Thymus (tissue), 11 donors: Measurements from ENCODE around the gene NPC2. TPM values are rescaled to one million over a fixed set of nuclear protein-coding genes. Genes with fewer than 3 reads are reported as not detected.

Experiments
- DNase-seq, 9 donors: peaks; one replicate each; pipeline ENCODE4 v3.0.0-alpha.2; 2013; ENCODE audit warnings: low spot score in 9 of 9, low read depth in 6 of 9, missing footprints in 1 of 9
- H3K27ac ChIP-seq, 2 donors: one replicate each; pipeline ENCODE4 v1.5.1; 2013; ENCODE audit warnings: control low read depth in 1 of 2, low read depth in 1 of 2, low read length in 1 of 2, mild to moderate bottlenecking in 1 of 2, moderate library complexity in 1 of 2
- H3K27me3 ChIP-seq, 2 donors: one replicate each; pipeline ENCODE4 v1.5.1; 2013; ENCODE audit warnings: low read length in 1 of 2; ENCODE audit not compliant: control insufficient read depth in 2 of 2, insufficient read depth in 1 of 2
- H3K36me3 ChIP-seq, 2 donors: one replicate each; pipeline ENCODE4 v1.5.1; 2013; ENCODE audit warnings: low read length in 1 of 2, mild to moderate bottlenecking in 1 of 2, moderate library complexity in 1 of 2; ENCODE audit not compliant: control insufficient read depth in 2 of 2, insufficient read depth in 2 of 2
- H3K4me1 ChIP-seq, 2 donors: one replicate each; pipeline ENCODE4 v1.5.1; 2013; ENCODE audit warnings: low read length in 2 of 2; ENCODE audit not compliant: control insufficient read depth in 2 of 2, insufficient read depth in 2 of 2
- H3K4me3 ChIP-seq, 2 donors: one replicate each; pipeline ENCODE4 v1.5.1; 2013; ENCODE audit warnings: low read length in 2 of 2, control low read depth in 1 of 2, mild to moderate bottlenecking in 1 of 2
- H3K9me3 ChIP-seq, 2 donors: one replicate each; pipeline ENCODE4 v1.5.1; 2013; ENCODE audit warnings: low read length in 1 of 2, mild to moderate bottlenecking in 1 of 2; ENCODE audit not compliant: control insufficient read depth in 2 of 2, insufficient read depth in 1 of 2
- WGBS: extraction: QIAGEN DNeasy Blood & Tissue Kit; methylation state at CpG from one replicate; pipeline ENCODE4 v1.1.7; 2013; 5-methylcytosine and 5-hydroxymethylcytosine counted together
- polyA plus RNA-seq: library from polyadenylated mRNA; stranded (reverse); fragments of 200-250 nt; gene quantifications from one replicate; pipeline ENCODE4 v1.2.3, GENCODE V29; 2013
- total RNA-seq: library from RNA; stranded (reverse); fragments of 120-200 nt; gene quantifications from one replicate; pipeline ENCODE4 v1.2.4, GENCODE V29; 2013
- donor health status: healthy.

Gene NPC2
- total and polyA plus RNA-seq, 2 donors = 89.8 to 260 TPM

DNA sequence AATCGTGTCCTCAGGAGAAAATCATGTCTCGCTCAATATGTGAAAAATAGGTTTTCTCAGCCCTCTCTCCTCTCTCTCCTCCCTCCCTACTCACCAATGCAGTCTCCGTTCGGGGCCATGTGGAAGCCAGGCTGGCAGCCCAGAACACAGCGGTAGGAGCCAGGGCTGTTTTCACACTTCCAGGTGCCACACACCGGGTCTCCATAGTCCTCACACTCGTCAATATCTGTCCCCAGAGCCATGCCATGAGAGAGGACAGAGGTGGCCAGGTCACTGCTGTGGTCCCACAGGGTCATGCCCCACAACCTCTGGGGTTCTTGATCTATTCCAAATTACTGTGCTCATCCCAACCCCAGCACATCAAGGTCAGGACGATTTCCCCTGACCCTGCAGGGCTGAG is 14.0 kb upstream of the NPC2 start:
- 96% methylated on average over 8 of the region's 8 CpGs for WGBS
- Histone ChIP-seq H3K9me3 (no peaks in the 10 kb centered on the region), H3K4me3 (no peak overlapping the region), H3K27ac (no peak overlapping the region), H3K36me3 (no peaks in the 10 kb centered on the region), H3K27me3 (peaks cover 0 to 2% of the 10 kb centered on the region in 2 donors), H3K4me1 (peaks cover 0 to 11% of the 10 kb centered on the region in 2 donors)
- DNase-seq = no peak

DNA sequence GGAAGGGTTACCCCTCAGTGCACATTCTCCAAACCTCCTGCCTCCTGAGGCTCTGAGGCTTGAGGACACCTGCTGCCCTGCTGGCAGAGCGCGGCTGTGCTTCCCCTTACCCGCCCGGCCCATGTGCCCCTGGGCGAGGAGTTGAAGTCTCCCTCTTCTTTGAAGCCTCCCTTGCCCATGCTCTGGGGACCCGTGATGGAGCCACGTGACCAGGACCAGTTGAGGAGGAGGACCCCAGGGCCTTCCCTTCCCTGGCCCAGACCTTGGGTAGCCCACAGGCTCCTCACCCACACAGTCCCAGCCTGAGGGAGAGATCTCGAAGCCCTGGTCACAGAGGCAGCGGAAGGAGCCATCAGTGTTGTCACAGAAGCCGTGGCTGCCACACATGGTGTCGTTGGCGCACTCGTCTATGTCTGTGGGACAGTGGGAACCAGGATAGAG is 13.3 kb upstream of the NPC2 start:
- Histone ChIP-seq H3K36me3 (no peaks in the 10 kb centered on the region), H3K4me3 (no peak overlapping the region), H3K4me1 (peaks cover 0 to 11% of the 10 kb centered on the region in 2 donors), H3K27ac (no peak overlapping the region), H3K9me3 (no peaks in the 10 kb centered on the region), H3K27me3 (peaks cover 0 to 2% of the 10 kb centered on the region in 2 donors)
- WGBS = 59% methylated on average over 13 of the region's 13 CpGs
- DNase-seq = peak in 1 of 9 donors; percentile 18

DNA sequence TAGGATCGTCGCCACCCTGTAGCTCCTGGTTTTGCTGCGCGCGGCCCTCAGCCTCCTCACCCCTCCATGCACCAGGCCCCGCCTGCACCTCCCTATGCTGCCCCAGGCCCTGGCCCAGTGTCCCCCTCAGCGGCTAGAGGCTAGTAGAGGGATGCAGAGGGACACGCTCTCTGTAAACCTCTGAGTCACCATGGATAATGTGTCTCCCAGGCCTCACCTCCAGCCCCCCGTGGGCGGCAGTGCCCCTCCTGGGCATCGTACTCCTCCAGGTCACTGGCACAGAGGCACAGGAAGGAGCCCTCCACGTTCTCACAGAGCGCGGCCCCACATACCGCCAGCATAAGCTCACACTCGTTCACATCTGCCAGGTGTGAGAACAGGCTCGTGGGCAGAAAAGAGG is 12.7 kb upstream of the NPC2 start:
- no peaks in the 10 kb centered on the region for H3K36me3 ChIP-seq
- no peak overlapping the region for H3K4me3 ChIP-seq
- peaks cover 0 to 11% of the 10 kb centered on the region in 2 donors for H3K4me1 ChIP-seq
- H3K9me3 ChIP-seq = no peaks in the 10 kb centered on the region
- peaks cover 0 to 2% of the 10 kb centered on the region in 2 donors for H3K27me3 ChIP-seq
- DNase-seq = peak in 1 of 9 donors; percentile 35
- H3K27ac ChIP-seq = no peak overlapping the region
- 55% methylated on average over 17 of the region's 17 CpGs for WGBS

DNA sequence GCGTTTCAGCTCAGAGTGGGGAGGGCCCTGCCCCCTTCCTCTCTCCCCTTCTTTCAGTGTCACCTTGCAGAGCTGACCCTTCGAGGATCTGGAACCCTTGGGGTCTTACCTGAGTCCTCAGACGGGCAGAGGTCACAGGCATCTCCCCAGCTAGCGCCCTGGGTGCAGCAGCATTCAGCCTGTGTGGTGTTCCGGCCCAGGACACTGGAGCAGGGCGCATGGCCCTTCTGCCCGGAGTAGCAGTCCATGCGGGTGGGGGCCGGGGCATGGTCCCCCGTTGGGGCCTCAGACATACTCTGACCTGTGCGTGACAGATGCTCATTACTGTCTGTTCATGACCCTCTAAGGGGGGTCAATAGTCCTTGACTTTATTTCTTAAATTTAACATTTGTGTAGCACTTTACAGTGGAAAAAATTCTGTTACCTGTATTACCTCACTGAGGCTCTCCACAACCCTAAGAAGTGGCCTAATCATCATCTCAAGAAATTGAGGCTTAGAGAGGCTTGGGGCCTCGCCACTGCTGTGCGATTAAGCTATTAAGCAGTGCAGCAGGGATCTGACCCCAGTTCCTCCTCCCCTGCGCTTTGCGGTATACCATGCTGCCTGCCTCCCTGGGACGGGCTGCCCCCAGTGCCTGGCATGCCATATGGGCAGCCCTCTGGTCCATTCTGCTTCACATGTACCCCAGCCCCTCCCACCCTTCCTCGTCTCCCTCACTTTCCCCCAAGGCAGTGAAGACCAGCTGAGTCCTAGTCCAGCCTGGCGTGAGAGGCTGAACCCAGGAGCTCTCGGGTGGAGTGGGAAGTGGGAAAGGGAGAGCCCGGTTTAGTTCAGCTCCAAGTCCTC is 12.0 kb upstream of the NPC2 start:
- H3K36me3 ChIP-seq = no peaks in the 10 kb centered on the region
- H3K9me3 ChIP-seq = no peaks in the 10 kb centered on the region
- no peak overlapping the region for H3K27ac ChIP-seq
- WGBS = 98% methylated on average over 20 of the region's 20 CpGs
- peaks cover 0 to 11% of the 10 kb centered on the region in 2 donors for H3K4me1 ChIP-seq
- no peak for DNase-seq
- H3K27me3 ChIP-seq = peaks cover 0 to 2% of the 10 kb centered on the region in 2 donors
- H3K4me3 ChIP-seq = no peak overlapping the region

DNA sequence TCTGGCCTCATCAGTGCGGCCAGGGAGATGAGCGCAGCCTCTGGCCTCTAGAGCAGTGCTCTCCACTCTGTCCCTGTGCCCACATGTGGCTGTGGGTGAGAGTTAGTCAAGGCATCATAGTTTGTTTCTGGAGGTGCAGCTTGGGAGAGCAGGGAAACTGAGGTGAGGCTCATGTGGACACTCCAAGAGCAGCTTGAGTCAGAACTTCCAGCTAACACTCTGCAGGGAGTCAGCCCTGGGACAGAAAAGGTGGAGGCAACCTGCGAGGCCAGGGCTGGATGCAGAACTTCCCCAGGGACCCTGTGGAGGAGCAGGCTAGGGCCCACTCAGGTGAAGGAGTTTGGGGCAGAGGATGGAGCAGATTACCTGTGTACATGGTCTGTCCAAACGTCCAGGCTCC is 11.3 kb upstream of the NPC2 start:
- Histone ChIP-seq H3K4me3 (no peak overlapping the region), H3K9me3 (no peaks in the 10 kb centered on the region), H3K4me1 (peaks cover 0 to 11% of the 10 kb centered on the region in 2 donors), H3K27me3 (peaks cover 0 to 2% of the 10 kb centered on the region in 2 donors), H3K36me3 (no peaks in the 10 kb centered on the region), H3K27ac (no peak overlapping the region)
- DNase-seq = no peak
- 98% methylated on average over 4 of the region's 4 CpGs for WGBS

DNA sequence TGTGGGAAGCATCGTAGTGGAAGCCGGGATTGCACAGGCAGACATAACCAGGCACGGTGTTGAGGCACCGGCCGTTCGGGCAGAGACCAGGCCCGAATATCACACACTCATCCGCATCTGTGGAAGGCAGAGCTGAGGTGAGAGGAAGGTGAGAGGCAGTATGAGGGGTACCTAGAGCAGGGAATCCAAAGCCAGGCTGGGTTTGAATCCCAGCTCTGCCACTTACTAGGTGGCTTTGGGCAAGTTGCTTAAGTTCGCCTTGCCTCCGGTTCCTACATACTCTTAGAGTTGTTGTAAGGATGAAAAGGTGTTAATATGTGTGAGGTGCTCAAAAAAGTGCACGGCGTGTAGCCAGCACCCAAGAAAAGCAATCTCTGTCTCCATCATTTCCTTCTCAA is 10.8 kb upstream of the NPC2 start:
- Histone ChIP-seq H3K4me3 (no peak overlapping the region), H3K36me3 (no peaks in the 10 kb centered on the region), H3K27ac (no peak overlapping the region), H3K27me3 (peaks cover 0 to 2% of the 10 kb centered on the region in 2 donors), H3K9me3 (no peaks in the 10 kb centered on the region), H3K4me1 (peaks cover 0 to 11% of the 10 kb centered on the region in 2 donors)
- WGBS = 98% methylated on average over 12 of the region's 12 CpGs
- no peak for DNase-seq

DNA sequence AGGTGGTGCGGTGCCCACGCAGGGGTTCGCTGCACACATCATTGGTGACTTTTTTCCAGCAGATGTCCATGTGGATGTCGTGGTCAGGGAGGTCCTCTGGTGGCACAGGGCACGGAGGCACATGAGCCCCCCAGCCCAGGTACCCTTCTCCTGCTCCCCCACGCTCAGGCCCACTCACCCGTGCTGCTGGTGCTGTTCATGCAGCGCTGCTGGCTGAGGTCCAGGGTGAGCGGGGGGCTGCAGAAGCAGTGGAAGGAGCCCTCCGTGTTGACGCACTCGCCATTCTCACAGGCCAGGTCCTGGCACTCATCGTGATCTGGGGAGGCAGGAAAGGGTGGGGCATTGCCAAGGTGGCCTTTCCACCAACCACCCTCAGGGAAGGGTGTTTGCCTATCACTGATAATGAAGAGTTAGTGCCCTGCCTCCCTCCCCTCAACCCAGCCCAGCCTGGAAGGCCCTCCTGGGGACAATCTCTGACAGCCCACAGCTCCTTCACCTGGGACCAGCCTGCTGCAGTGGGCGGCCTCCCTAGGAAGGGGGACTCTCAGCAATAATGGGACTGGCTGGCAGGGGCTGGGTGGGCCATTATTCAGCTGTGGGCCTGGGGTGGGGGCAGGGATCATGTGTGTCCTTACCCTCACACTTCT is 10.3 kb upstream of the NPC2 start:
- Histone ChIP-seq H3K4me1 (peaks cover 0 to 11% of the 10 kb centered on the region in 2 donors), H3K9me3 (no peaks in the 10 kb centered on the region), H3K27ac (no peak overlapping the region), H3K36me3 (no peaks in the 10 kb centered on the region), H3K4me3 (no peak overlapping the region), H3K27me3 (no peaks in the 10 kb centered on the region)
- 94% methylated on average over 14 of the region's 14 CpGs for WGBS
- DNase-seq = no peak

DNA sequence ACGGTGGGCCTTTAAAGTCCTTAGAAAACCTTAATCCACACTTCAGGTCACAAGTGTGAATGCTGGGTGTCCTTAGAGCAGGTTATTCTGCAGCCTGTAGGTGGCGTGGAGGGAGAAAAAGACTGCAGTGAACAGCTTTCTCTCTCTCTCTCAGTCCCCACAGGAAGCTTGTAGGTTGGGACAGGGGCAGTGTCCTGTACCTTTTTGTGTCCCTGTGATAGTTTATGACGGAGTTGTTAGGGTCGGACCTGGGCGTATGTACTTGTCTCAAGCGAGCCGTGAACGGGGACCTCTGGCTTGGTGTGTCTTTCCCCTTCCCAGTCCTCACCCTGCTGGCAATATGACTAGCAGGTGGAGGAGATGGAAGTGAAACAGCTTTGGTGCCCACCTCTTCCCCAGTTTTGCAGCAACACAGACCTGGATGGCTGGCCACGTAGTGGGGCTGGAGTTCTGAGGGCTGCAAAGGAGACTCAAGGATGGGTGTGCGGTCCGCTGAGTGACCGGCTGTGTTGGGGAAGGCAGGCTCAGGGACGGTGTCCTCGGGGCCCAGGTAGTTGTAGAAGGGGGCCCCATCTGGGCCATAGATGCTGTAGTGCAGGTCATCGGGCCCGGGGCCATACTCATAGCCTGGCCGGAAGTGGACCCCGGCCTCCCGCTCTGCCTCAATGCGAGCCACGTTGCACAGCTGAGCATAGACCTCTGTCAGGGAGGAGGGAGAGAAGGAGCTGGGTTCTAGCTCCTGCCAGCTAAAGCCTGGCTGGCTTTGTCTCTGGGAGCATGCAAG is 9.3 kb upstream of the NPC2 start:
- peak in 2 of 9 donors; percentile 18 to 32 for DNase-seq
- Histone ChIP-seq H3K36me3 (no peaks in the 10 kb centered on the region), H3K9me3 (no peaks in the 10 kb centered on the region), H3K27ac (no peak overlapping the region), H3K4me3 (no peak overlapping the region), H3K27me3 (no peaks in the 10 kb centered on the region), H3K4me1 (peaks cover 0 to 11% of the 10 kb centered on the region in 2 donors)
- 90% methylated on average over 21 of the region's 21 CpGs for WGBS
